ENCODE data around the gene PDE4B. TPM values are rescaled to one million over a fixed set of nuclear protein-coding genes. Genes with fewer than 3 reads are reported as not detected.

The PDE4B gene
- total and polyA plus RNA-seq, 2 of the 13 experiments (the other 11 are each of a cell fraction or from before 2014, with no cell fraction given), result not detected

GRCh38 chr1:66083003-66083402 is 290.3 kb downstream of the PDE4B start:
- DNase-seq (ENCODE audit: low spot score) (no peak), ATAC-seq (no peak), FAIRE-seq (no peak)
- intact Hi-C loops (cut with micrococcal nuclease; ENCODE audit: unreplicated experiment) (no loop called here), in situ Hi-C loops (cut with HindIII; ENCODE audit: extremely low pct_ligation_motif_present, low pct_unique_long_range_greater_than_20kb) (no loop called here)
- Histone ChIP-seq H2AFZ (ENCODE audit: low read length) (no peak overlapping the region), H3K36me3 (replicated peaks in 1 of 2; ENCODE audit: control insufficient read depth in 1 of 2, insufficient read depth in 2 of 2, low read length in 2 of 2) (no peaks in the 10 kb centered on the region), H3K9me3 (ENCODE audit: low read length) (0 out of 2 replicates have a peak, but pooled peaks cover 9% of the 10 kb centered on the region), H3K27ac (ENCODE audit: extremely low read length, insufficient read depth, low read length) (no peak overlapping the region), H3K9ac (ENCODE audit: insufficient read depth, low read depth, low read length) (no peak overlapping the region), H3K27me3 (ENCODE audit: control insufficient read depth in 1 of 2, insufficient read depth in 2 of 2, low read length in 2 of 2) (no peaks in the 10 kb centered on the region), H4K20me1 (ENCODE audit: insufficient read depth, low read length) (no peaks in the 10 kb centered on the region), H3K4me3 (replicated peaks in 1 of 3; ENCODE audit: insufficient read depth in 1 of 3, low read depth in 2 of 3, low read length in 3 of 3) (no peak overlapping the region), H3K4me1 (ENCODE audit: insufficient read depth, low read length) (no peaks in the 10 kb centered on the region), H3K4me2 (ENCODE audit: low read depth, low read length) (no peak overlapping the region), H3K79me2 (ENCODE audit: insufficient read depth, low read length) (no peaks in the 10 kb centered on the region)
- WGBS (ENCODE audit: low lambda C conversion rate), result 20% methylated on average over 3 of the region's 3 CpGs
- no TSS peak for BruUV-seq (replicated peaks)
- ChIA-PET POLR2A (no interaction called here), CTCF (ENCODE audit: low intra/inter-chr PET ratio, low total read pairs) (no interaction called here)
- TF ChIP-seq PPARG (CRISPR knock-in tag; conservative IDR thresholded peaks at IDR 0.05) (no peak), ZNF776 (CRISPR knock-in tag; IDR thresholded peaks at IDR 0.05) (no peak), SPEN (CRISPR knock-in tag; IDR thresholded peaks at IDR 0.05; ENCODE audit: low read depth) (no peak), SNAI1 (CRISPR knock-in tag; IDR thresholded peaks at IDR 0.05; ENCODE audit: borderline replicate concordance) (no peak)

DNA sequence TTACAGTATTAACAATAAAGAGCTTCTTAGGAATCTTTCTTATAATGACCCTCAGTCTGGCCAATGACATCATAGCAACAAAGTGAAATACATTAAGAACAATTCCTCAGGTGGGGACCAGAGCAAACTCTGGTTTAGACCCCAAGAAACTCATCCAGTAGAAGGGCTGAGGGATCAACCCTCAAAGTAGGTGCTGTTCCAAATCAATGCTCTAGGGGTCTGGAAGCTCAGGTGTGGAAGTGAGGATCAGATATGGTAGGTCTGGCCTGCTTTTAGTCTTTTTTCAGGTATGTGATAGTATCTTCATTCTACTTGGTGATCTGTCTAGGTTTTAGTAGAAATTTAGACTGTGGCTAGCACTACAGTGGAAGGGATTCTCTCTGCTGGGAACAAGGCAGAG is 291.7 kb downstream of the PDE4B start:
- intact Hi-C loops (cut with micrococcal nuclease; ENCODE audit: unreplicated experiment), result no loop called here
- TF ChIP-seq CREM (IDR thresholded peaks at IDR 0.05) (no peak), CREM (CRISPR knock-in tag; IDR thresholded peaks at IDR 0.05) (no peak), SATB2 (CRISPR knock-in tag; IDR thresholded peaks at IDR 0.05) (no peak), CBX2 (IDR thresholded peaks at IDR 0.05; ENCODE audit: low read depth, low read length) (no peak), CBX2 (CRISPR knock-in tag; IDR thresholded peaks at IDR 0.05; ENCODE audit: low read depth) (no peak), RARG (CRISPR knock-in tag; IDR thresholded peaks at IDR 0.05; ENCODE audit: low read depth) (no peak), CAMTA2 (CRISPR knock-in tag; IDR thresholded peaks at IDR 0.05; ENCODE audit: borderline replicate concordance) (no peak), ATRX (CRISPR knock-in tag; IDR thresholded peaks at IDR 0.05; ENCODE audit: borderline replicate concordance) (no peak), MTA3 (CRISPR knock-in tag; IDR thresholded peaks at IDR 0.05) (no peak), FOXA3 (CRISPR knock-in tag; IDR thresholded peaks at IDR 0.05) (no peak), HNF4A (CRISPR knock-in tag; IDR thresholded peaks at IDR 0.05) (no peak), ZBTB21 (CRISPR knock-in tag; IDR thresholded peaks at IDR 0.05) (no peak), POGZ (CRISPR knock-in tag; IDR thresholded peaks at IDR 0.05) (no peak), TBP (CRISPR knock-in tag; IDR thresholded peaks at IDR 0.05) (no peak), ATF5 (CRISPR knock-in tag; IDR thresholded peaks at IDR 0.05; ENCODE audit: low read depth) (no peak), FOSL2 (CRISPR knock-in tag; IDR thresholded peaks at IDR 0.05) (no peak)

More for the DNA sequence above, 291.7 kb downstream of the PDE4B start:
- Histone ChIP-seq H3K4me1 (ENCODE audit: insufficient read depth, low read length) (no peaks in the 10 kb centered on the region), H3K36me3 (replicated peaks in 1 of 2; ENCODE audit: control insufficient read depth in 1 of 2, insufficient read depth in 2 of 2, low read length in 2 of 2) (no peaks in the 10 kb centered on the region), H3K79me2 (ENCODE audit: insufficient read depth, low read length) (no peaks in the 10 kb centered on the region), H3K27me3 (ENCODE audit: control insufficient read depth in 1 of 2, insufficient read depth in 2 of 2, low read length in 2 of 2) (no peaks in the 10 kb centered on the region), H3K9ac (ENCODE audit: insufficient read depth, low read depth, low read length) (no peak overlapping the region), H3K4me3 (replicated peaks in 1 of 3; ENCODE audit: insufficient read depth in 1 of 3, low read depth in 2 of 3, low read length in 3 of 3) (no peak overlapping the region), H3K4me2 (ENCODE audit: low read depth, low read length) (no peak overlapping the region), H3K27ac (ENCODE audit: extremely low read length, insufficient read depth, low read length) (no peak overlapping the region), H2AFZ (ENCODE audit: low read length) (no peak overlapping the region), H4K20me1 (ENCODE audit: insufficient read depth, low read length) (no peaks in the 10 kb centered on the region), H3K9me3 (ENCODE audit: low read length) (0 out of 2 replicates have a peak, but pooled peaks cover 9% of the 10 kb centered on the region)
- in situ Hi-C loops (cut with HindIII; ENCODE audit: extremely low pct_ligation_motif_present, low pct_unique_long_range_greater_than_20kb), result no loop called here
- BruUV-seq (replicated peaks), result no TSS peak
- POLR2A ChIA-PET, result no interaction called here
- FAIRE-seq (no peak), ATAC-seq (no peak), DNase-seq (ENCODE audit: low spot score) (no peak)
- CTCF ChIA-PET (ENCODE audit: low intra/inter-chr PET ratio, low total read pairs), result no interaction called here

All from HepG2 (cell line).